Activated CD4-positive, alpha-beta T cell treated with anti-CD3 and anti-CD28 coated beads, Interleukin-10, Interleukin-2, amounts not matched to agents 100 ng/mL and 50 ng/mL, durations not matched to agents 16 hours and 8 hours (primary cell): ENCODE data around the gene CHRND.

Source experiments
- DNase-seq: peaks from one replicate; pipeline ENCODE4 v3.0.0-alpha.2; 2020

The CHRND gene

GRCh38 chr2:232488097-232488711 is 37.8 kb upstream of the CHRND start:
- no peak for DNase-seq

- no peak for DNase-seq
Observed at GRCh38 chr2:232488721-232489300, 37.1 kb upstream of the CHRND start.

GRCh38 chr2:232489516-232490220 is 36.3 kb upstream of the CHRND start:
- no peak for DNase-seq

- DNase-seq: no peak
Observed at GRCh38 chr2:232490221-232491138, 35.5 kb upstream of the CHRND start.

- no peak for DNase-seq
Observed at GRCh38 chr2:232491139-232491780, 34.7 kb upstream of the CHRND start.

- no peak for DNase-seq
Observed at GRCh38 chr2:232492236-232492848, 33.6 kb upstream of the CHRND start.

GRCh38 chr2:232492963-232493700 is 32.8 kb upstream of the CHRND start:
- DNase-seq: no peak

GRCh38 chr2:232493701-232494474 is 32.1 kb upstream of the CHRND start:
- DNase-seq: no peak

- no peak for DNase-seq
Observed at GRCh38 chr2:232494542-232494941, 31.4 kb upstream of the CHRND start.

GRCh38 chr2:232495292-232495691 is 30.7 kb upstream of the CHRND start:
- no peak for DNase-seq

GRCh38 chr2:232496501-232497270 is 29.3 kb upstream of the CHRND start:
- DNase-seq: no peak

GRCh38 chr2:232497348-232497747 is 28.6 kb upstream of the CHRND start:
- DNase-seq: no peak

GRCh38 chr2:232498452-232498851 is 27.5 kb upstream of the CHRND start:
- no peak for DNase-seq

- no peak for DNase-seq
Observed at GRCh38 chr2:232501331-232501771, 24.6 kb upstream of the CHRND start.

GRCh38 chr2:232501794-232502390 is 24.1 kb upstream of the CHRND start:
- DNase-seq: no peak

GRCh38 chr2:232502511-232502910 is 23.4 kb upstream of the CHRND start:
- no peak for DNase-seq

- peak; percentile 14 for DNase-seq
Observed at GRCh38 chr2:232502911-232503808, 22.8 kb upstream of the CHRND start.

- no peak for DNase-seq
Observed at GRCh38 chr2:232503809-232504323, 22.1 kb upstream of the CHRND start.
